Measurements from ENCODE around the gene LHPP. TPM values are rescaled to one million over a fixed set of nuclear protein-coding genes. Genes with fewer than 3 reads are reported as not detected.

The LHPP gene
- total RNA-seq, 1 experiment from 2014 or later: 3.7 TPM

DNA sequence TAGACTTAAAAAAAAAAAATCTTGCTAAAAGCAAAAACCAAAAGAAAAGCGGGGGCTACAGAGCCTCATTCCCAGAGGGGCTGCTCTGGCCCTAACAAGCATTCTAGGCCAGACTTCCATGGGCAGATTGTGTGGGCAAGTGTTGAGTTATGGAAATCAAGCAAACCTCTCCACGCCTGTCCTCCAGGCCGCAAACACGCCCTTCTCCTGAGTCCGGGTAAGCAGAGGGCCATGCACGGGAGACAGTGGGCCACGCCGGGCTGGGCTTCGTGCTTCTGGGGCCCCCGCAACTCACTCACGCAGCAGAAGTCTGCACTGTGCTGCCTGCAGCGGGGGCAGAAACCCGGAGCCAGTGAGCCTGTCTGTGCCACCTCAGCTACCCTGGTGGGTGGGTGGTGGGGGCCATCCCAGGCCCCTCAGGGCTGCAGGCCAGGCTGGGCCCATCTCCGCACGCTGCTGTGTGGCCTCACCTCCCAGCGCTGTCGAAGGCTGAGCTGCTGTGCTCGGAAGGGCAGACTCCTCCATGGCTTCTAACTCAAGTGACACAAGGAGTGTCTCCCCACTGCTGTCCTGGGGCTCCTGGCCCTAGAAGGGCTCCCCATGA, 156.9 kb downstream of the LHPP start:
- no TSS peak for BruUV-seq (replicated peaks)
- Mint-ChIP-seq H3K36me3 (ENCODE audit: insufficient read depth, unreplicated experiment) (peaks cover 37% of the 10 kb centered on the region), H3K4me1 (ENCODE audit: insufficient read depth, unreplicated experiment) (no peaks in the 10 kb centered on the region), H3K9me3 (ENCODE audit: unreplicated experiment) (no peaks in the 10 kb centered on the region), H3K27ac (ENCODE audit: low read depth, unreplicated experiment) (no peak overlapping the region), H3K4me3 (ENCODE audit: unreplicated experiment) (no peak overlapping the region), H3K27me3 (ENCODE audit: insufficient read depth, unreplicated experiment) (no peaks in the 10 kb centered on the region)
- no peak for DNase-seq (ENCODE audit: unreplicated experiment)
- ChIA-PET CTCF (interaction anchor here (1.1 kb wide), 1 partner anchor 50 kb away, joined by 4 read pairs; no protein-coding TSS in a partner anchor), POLR2A (no interaction called here)
- TF ChIP-seq, protein P1, sequence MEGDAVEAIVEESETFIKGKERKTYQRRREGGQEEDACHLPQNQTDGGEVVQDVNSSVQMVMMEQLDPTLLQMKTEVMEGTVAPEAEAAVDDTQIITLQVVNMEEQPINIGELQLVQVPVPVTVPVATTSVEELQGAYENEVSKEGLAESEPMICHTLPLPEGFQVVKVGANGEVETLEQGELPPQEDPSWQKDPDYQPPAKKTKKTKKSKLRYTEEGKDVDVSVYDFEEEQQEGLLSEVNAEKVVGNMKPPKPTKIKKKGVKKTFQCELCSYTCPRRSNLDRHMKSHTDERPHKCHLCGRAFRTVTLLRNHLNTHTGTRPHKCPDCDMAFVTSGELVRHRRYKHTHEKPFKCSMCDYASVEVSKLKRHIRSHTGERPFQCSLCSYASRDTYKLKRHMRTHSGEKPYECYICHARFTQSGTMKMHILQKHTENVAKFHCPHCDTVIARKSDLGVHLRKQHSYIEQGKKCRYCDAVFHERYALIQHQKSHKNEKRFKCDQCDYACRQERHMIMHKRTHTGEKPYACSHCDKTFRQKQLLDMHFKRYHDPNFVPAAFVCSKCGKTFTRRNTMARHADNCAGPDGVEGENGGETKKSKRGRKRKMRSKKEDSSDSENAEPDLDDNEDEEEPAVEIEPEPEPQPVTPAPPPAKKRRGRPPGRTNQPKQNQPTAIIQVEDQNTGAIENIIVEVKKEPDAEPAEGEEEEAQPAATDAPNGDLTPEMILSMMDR (IDR thresholded peaks at IDR 0.05; ENCODE audit: unreplicated experiment): no peak
- intact Hi-C loops (cut with micrococcal nuclease): no loop called here

DNA sequence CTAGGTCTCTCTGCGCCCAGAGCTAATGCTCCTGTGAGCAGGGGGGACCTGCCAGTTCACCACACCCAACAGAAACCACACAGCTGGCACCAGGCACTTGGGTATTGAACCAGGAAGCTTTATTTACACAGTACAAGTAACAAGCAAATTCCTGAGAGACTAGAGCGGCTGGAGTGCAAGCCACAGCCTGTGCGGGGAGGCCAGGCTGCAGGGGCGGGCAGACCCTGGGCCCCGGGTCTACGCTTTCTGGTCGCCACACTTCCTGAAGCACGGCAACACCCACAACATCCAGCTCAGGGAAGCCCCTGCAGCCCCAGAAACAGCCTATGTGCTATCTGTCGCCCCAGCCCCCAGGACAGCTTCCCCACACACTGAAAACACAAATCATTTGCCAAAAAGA, 157.6 kb downstream of the LHPP start:
- TF ChIP-seq, protein P1 (IDR thresholded peaks at IDR 0.05; ENCODE audit: unreplicated experiment): no peak
- DNase-seq (ENCODE audit: unreplicated experiment): no peak
- peaks cover 37% of the 10 kb centered on the region for H3K36me3 Mint-ChIP-seq (ENCODE audit: insufficient read depth, unreplicated experiment)
- H3K27me3 Mint-ChIP-seq (ENCODE audit: insufficient read depth, unreplicated experiment): no peaks in the 10 kb centered on the region
- BruUV-seq (replicated peaks): no TSS peak
- H3K4me1 Mint-ChIP-seq (ENCODE audit: insufficient read depth, unreplicated experiment): no peaks in the 10 kb centered on the region
- H3K27ac Mint-ChIP-seq (ENCODE audit: low read depth, unreplicated experiment): no peak overlapping the region
- no peak overlapping the region for H3K4me3 Mint-ChIP-seq (ENCODE audit: unreplicated experiment)
- CTCF ChIA-PET: interaction anchor here (1.1 kb wide), 1 partner anchor 50 kb away, joined by 4 read pairs; no protein-coding TSS in a partner anchor
- intact Hi-C loops (cut with micrococcal nuclease): no loop called here
- no peaks in the 10 kb centered on the region for H3K9me3 Mint-ChIP-seq (ENCODE audit: unreplicated experiment)
- POLR2A ChIA-PET: no interaction called here

DNA sequence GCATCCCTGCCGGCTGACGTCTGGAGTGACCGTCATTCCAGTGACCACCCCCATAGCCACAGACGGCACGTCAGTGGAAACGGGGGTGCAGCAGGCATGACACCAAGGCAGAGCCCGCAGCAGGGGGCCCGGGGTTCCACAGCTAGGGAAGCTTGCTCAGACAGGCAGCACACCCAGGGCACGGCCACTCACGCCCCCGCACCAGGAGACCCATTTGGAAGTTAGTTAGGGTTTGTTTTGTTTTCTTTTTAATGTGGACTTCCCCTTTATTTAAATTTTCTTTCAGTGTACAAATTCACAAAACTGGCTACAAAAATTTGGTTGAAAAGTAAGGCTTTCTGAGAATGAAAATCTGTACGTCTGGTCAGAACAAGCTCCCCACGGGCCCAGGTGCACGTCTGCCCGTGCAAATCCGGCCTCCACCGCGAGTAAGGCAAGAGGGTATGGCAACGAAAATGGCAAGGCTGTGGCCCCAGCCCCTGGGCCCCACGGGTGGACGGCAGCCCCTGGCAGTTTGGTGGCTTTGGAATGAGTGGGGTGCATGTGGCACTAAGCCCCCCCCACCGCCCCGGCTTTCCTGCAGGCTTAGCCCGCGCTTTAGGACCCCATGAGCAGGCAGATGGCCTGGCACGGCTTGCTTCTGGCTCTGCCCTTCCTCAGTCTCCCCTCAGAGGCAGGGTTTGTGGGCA, 158.3 kb downstream of the LHPP start:
- intact Hi-C loops (cut with micrococcal nuclease): no loop called here
- BruUV-seq (replicated peaks): no TSS peak
- Mint-ChIP-seq H3K4me1 (ENCODE audit: insufficient read depth, unreplicated experiment) (no peaks in the 10 kb centered on the region), H3K27me3 (ENCODE audit: insufficient read depth, unreplicated experiment) (no peaks in the 10 kb centered on the region), H3K4me3 (ENCODE audit: unreplicated experiment) (no peak overlapping the region), H3K27ac (ENCODE audit: low read depth, unreplicated experiment) (no peak overlapping the region), H3K36me3 (ENCODE audit: insufficient read depth, unreplicated experiment) (peaks cover 34% of the 10 kb centered on the region), H3K9me3 (ENCODE audit: unreplicated experiment) (no peaks in the 10 kb centered on the region)
- TF ChIP-seq, protein P1 (IDR thresholded peaks at IDR 0.05; ENCODE audit: unreplicated experiment): no peak
- no peak for DNase-seq (ENCODE audit: unreplicated experiment)
- POLR2A ChIA-PET: no interaction called here
- CTCF ChIA-PET: interaction anchor here (1.1 kb wide), 1 partner anchor 51 kb away, joined by 4 read pairs; no protein-coding TSS in a partner anchor

DNA sequence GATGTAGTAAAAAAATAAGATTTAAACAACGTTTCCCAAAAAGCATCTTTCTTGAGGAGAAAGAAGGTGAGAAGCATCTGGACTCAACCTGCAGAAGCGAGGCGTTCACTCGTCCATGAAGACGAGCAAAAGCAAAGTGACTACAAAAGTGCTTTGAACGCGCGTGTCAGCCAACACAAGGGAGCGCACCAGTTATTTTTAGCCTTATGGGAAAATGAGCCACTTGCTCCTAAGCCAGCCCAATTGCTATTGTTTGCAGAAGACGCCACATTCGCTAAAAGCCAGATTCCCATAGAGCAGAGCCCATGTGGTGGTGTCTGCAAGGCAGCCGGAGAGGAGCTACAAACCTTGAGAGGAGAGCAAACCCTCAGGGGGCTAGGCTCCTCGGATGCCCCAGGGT, 160.0 kb downstream of the LHPP start:
- no peak for DNase-seq (ENCODE audit: unreplicated experiment)
- TF ChIP-seq, protein P1 (IDR thresholded peaks at IDR 0.05; ENCODE audit: unreplicated experiment): no peak
- H3K27me3 Mint-ChIP-seq (ENCODE audit: insufficient read depth, unreplicated experiment): no peaks in the 10 kb centered on the region
- no peak overlapping the region for H3K4me3 Mint-ChIP-seq (ENCODE audit: unreplicated experiment)
- H3K27ac Mint-ChIP-seq (ENCODE audit: low read depth, unreplicated experiment): no peak overlapping the region
- POLR2A ChIA-PET: no interaction called here
- CTCF ChIA-PET: interaction anchor here (0.6 to 1.2 kb wide), 5 partner anchors 62 to 268 kb away, joined by 3 to 5 read pairs (median 3); no protein-coding TSS in a partner anchor
- intact Hi-C loops (cut with micrococcal nuclease): no loop called here
- BruUV-seq (replicated peaks): no TSS peak
- no peaks in the 10 kb centered on the region for H3K9me3 Mint-ChIP-seq (ENCODE audit: unreplicated experiment)
- peaks cover 30% of the 10 kb centered on the region for H3K36me3 Mint-ChIP-seq (ENCODE audit: insufficient read depth, unreplicated experiment)
- H3K4me1 Mint-ChIP-seq (ENCODE audit: insufficient read depth, unreplicated experiment): no peaks in the 10 kb centered on the region
